VCaP (cell line): Measurements from ENCODE around the gene RAPGEF4.

Experiments
- H3K27ac ChIP-seq: fragments of 450-650 bp; 2 replicates; pipeline ENCODE4 v1.5.1; 2017
- TF ChIP-seq, protein P1 (sequence below): fragments of 450-650 bp; conservative IDR thresholded peaks from 2 replicates; pipeline ENCODE4 v1.5.1; 2017; ENCODE audit warnings: mild to moderate bottlenecking, moderate library complexity

Gene RAPGEF4

DNA sequence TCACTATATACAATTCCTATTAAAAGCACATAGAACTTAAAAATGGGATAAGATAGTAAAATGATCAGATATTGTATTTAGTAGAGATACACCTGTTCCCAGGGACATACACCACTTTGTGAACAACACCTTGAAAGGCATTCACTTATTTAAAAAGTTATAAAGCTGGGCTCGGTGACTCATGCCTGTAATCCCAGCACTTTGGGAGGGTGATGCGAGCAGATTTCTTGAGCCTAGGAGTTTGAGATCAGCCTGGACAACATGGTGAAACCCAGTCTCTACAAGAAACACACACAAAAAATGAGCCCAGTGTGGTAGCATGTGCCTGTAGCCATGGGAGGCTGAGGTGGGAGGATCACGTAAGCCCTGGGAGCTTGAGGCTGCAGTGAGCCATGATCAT is 90.9 kb downstream of the RAPGEF4 start:
- TF ChIP-seq, protein P1, sequence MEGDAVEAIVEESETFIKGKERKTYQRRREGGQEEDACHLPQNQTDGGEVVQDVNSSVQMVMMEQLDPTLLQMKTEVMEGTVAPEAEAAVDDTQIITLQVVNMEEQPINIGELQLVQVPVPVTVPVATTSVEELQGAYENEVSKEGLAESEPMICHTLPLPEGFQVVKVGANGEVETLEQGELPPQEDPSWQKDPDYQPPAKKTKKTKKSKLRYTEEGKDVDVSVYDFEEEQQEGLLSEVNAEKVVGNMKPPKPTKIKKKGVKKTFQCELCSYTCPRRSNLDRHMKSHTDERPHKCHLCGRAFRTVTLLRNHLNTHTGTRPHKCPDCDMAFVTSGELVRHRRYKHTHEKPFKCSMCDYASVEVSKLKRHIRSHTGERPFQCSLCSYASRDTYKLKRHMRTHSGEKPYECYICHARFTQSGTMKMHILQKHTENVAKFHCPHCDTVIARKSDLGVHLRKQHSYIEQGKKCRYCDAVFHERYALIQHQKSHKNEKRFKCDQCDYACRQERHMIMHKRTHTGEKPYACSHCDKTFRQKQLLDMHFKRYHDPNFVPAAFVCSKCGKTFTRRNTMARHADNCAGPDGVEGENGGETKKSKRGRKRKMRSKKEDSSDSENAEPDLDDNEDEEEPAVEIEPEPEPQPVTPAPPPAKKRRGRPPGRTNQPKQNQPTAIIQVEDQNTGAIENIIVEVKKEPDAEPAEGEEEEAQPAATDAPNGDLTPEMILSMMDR: no peak
- no peak overlapping the region for H3K27ac ChIP-seq

DNA sequence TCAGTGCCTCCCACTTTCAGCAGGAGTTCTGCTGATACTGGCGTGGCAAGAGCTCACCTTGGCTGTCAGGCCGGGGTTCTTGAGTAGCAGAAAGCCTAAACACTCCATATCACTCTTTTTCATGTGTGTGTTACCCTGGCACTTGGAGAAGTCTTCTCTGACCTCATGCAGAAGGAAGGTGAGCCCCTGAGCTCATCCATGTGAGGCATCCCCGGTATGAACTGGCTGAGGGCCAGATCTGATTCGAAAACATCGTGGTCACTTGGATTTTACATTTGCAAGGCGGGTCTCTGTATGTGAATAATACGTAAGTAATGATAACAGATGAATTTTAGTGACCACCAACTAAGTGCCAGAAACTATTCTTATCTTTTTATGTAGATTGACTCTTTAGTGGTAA is 93.6 kb downstream of the RAPGEF4 start:
- TF ChIP-seq, protein P1: no peak

DNA sequence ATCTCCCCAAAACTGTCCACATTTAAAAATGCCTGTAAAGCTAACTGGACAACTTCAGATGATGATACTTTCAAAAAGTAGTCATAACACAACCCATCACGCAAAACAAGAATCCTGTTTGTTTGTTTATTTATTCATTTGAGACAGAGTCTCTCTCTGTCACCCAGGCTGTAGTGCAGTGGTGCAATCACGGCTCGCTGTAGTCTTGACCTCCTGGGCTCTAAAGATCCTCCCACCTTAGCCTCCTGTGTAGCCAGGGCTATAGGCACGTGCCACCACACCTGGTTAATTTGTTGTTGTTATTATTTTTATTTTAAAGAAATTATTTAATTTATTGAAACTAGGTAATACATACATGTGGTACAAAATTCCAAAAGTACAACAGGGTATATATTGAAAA is 94.8 kb downstream of the RAPGEF4 start:
- no peak overlapping the region for H3K27ac ChIP-seq
- TF ChIP-seq, protein P1: no peak

More for the DNA sequence above, 93.6 kb downstream of the RAPGEF4 start:
- H3K27ac ChIP-seq: no peak overlapping the region

DNA sequence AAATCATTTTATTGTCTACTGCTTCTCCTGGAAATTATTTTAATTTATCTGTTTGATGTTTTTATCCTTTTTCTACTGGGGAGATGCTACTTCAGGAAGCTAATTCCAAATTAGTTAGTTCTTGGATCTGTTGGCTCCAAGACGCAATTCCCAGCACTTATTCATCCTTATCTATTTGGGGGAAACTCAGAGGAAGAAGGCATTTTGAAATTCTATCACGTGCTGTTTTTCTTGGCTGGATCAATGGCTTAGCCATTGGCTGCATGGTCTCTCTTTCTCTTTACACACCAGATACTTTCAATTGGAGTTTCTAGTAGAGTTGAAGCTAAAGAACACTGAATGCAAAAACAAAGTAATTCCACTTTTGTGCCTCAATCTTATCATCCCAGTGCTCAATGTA is 98.3 kb downstream of the RAPGEF4 start:
- H3K27ac ChIP-seq: no peak overlapping the region
- TF ChIP-seq, protein P1: no peak

DNA sequence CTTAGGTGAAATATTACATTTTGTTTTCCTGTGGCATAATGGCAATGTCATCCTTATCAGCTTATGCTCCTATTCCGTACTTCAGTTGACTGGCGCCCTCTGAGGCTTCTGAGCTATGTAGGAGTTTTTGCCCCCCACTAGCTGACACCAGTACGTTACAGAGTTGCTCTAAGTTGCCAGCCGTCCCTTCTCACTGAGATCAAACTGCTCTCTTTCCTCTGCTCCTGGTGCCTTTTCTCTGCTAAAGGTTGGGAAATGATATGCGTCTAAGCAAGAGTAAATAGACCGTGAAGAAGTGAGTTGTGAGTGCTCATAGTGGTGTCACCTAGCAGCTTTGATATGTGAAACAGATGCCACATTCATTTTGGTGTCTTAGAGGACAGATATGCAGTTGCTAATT is 99.2 kb downstream of the RAPGEF4 start:
- H3K27ac ChIP-seq: no peak overlapping the region
- TF ChIP-seq, protein P1: no peak

DNA sequence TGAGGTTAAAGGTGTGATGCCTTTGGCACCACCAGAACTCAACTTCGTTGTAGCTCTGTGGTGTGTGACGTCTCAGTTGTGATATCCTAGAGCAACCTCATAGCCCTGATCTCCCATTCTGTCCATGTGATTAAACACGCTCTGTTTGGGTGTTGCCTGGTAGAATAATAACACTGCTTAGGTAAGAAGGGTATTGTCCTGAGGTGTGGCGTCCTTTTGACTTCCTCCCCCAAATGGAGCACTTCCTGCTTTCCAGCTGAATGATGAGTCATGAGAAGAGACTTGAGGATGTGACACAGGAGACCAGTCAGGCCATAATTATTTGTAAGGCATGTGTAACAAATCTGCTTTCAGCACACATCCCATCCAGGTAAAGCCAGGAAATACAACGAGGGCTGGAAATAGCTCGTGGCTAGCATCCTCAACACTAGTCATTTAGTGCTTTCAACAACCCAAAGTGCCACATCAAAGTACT is 100.7 kb downstream of the RAPGEF4 start:
- TF ChIP-seq, protein P1: no peak

DNA sequence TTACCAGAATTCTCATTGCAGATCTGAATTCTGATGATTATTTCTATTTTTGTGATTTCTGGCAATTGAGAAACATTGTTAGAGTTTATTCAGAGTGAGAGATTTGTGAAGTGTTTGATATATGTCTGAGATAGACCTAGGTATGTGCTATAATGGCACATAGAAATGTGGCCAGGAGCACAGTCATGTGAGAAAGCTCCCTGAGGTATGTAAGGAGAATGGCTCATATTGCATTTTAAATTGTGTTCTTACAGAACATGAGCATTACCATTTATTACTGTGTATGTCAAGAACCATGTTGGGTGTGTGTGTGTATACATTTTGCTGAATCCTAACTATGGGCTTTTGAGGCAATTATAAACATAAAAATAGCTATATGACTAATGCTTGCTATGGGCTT is 101.2 kb downstream of the RAPGEF4 start:
- H3K27ac ChIP-seq: no peak overlapping the region
- TF ChIP-seq, protein P1: no peak

More for the DNA sequence above, 100.7 kb downstream of the RAPGEF4 start:
- H3K27ac ChIP-seq: no peak overlapping the region
